Suprapubic skin (tissue), 4 donors: ENCODE data around the gene PAQR5.

Source experiments
- CTCF ChIP-seq, 2 donors: fragments of 200-600 bp in 1 of 2; fragments of 450-650 bp in 1 of 2; sonication (generic) in 1 of 2; IDR thresholded peaks; one replicate each; pipeline ENCODE4 v1.5.1; 2016 to 2019; ENCODE audit warnings: antibody characterized with exemption in 2 of 2, mild to moderate bottlenecking in 1 of 2, moderate library complexity in 1 of 2
- POLR2A ChIP-seq, 2 donors: fragments of 450-650 bp; IDR thresholded peaks; one replicate each; pipeline ENCODE4 v1.6.1; 2017; ENCODE audit warnings: antibody characterized with exemption in 2 of 2, mild to moderate bottlenecking in 2 of 2, moderate library complexity in 2 of 2
- POLR2AphosphoS5 ChIP-seq, 3 donors: sonication (generic); formaldehyde crosslinking; IDR thresholded peaks; one replicate each; pipeline ENCODE4 v1.6.1; 2017; ENCODE audit warnings: antibody characterized with exemption in 3 of 3

GRCh38 chr15:69392352-69392751, 93.6 kb downstream of the PAQR5 start:
- no peak for TF ChIP-seq CTCF (IDR thresholded peaks at IDR 0.05)
- no peak for TF ChIP-seq POLR2A (IDR thresholded peaks at IDR 0.05)
- TF ChIP-seq POLR2AphosphoS5 (IDR thresholded peaks at IDR 0.05), result no peak
